ENCODE results near the gene LYZL4.

GRCh38 chr3:42430781-42431532 is 20.5 kb upstream of the LYZL4 start:
- TF ChIP-seq POLR2AphosphoS5 (IDR thresholded peaks at IDR 0.05) (no peak), CTCF (IDR thresholded peaks at IDR 0.05) (no peak), POLR2A (IDR thresholded peaks at IDR 0.05) (no peak)

Data from breast epithelium (tissue), 3 donors.